Common myeloid progenitor, CD34-positive (primary cell): ENCODE results near the gene PIGZ.

Experiments
- CTCF ChIA-PET: fragments of 350-600 bp; sonication (Branson Sonifier 250); formaldehyde crosslinking; loops from one replicate; lab custom pipeline; 2021; ENCODE audit warnings: antibody characterized with exemption; lab: Charles Lee
- POLR2A ChIA-PET: fragments of 350-600 bp; sonication (Branson Sonifier 250); formaldehyde crosslinking; loops from one replicate; lab custom pipeline; 2021; ENCODE audit warnings: antibody characterized with exemption; lab: Charles Lee
- DNase-seq, 3 donors: peaks; one replicate each; pipeline versions ENCODE4 v3.0.0 to v3.0.0-alpha.2; 2013
- H3K27ac ChIP-seq, 2 experiments: 1 replicate in 1 of 2; 2 replicates in 1 of 2; pipeline ENCODE4 v1.7.0; 2013; ENCODE audit warnings: inconsistent platforms in 2 of 2, low read length in 2 of 2, mild to moderate bottlenecking in 2 of 2, low read depth in 1 of 2, moderate library complexity in 1 of 2; ENCODE audit not compliant: severe bottlenecking in 2 of 2, insufficient read depth in 1 of 2, poor library complexity in 1 of 2
- H3K27me3 ChIP-seq, 5 experiments: replicated peaks in 2 of 5; 1 replicate in 3 of 5; 2 replicates in 2 of 5; pipeline versions ENCODE4 v1.6.1 to v1.7.0; 2013; ENCODE audit warnings: low read length in 4 of 5, mild to moderate bottlenecking in 2 of 5, moderate library complexity in 2 of 5, inconsistent platforms in 1 of 5; ENCODE audit not compliant: insufficient read depth in 5 of 5, control insufficient read depth in 4 of 5
- H3K36me3 ChIP-seq, 4 experiments: 1 replicate in 2 of 4; 2 replicates in 2 of 4; pipeline versions ENCODE4 v1.6.1 to v1.7.0; 2013; ENCODE audit warnings: low read length in 3 of 4, control low read depth in 1 of 4, mild to moderate bottlenecking in 1 of 4; ENCODE audit not compliant: control insufficient read depth in 4 of 4, insufficient read depth in 4 of 4
- H3K4me1 ChIP-seq, 4 experiments: 1 replicate in 3 of 4; 2 replicates in 1 of 4; pipeline versions ENCODE4 v1.6.1 to v1.7.1; 2013; ENCODE audit warnings: low read length in 3 of 4, mild to moderate bottlenecking in 3 of 4, control low read depth in 1 of 4, inconsistent platforms in 1 of 4, moderate library complexity in 1 of 4; ENCODE audit not compliant: control insufficient read depth in 4 of 4, insufficient read depth in 4 of 4; ENCODE audit errors: control extremely low read depth in 1 of 4
- H3K4me3 ChIP-seq, 7 experiments: 1 replicate in 4 of 7; 2 replicates in 3 of 7; pipeline versions ENCODE4 v1.5.1 to v1.7.0; 2013; ENCODE audit warnings: mild to moderate bottlenecking in 7 of 7, low read length in 6 of 7, moderate library complexity in 6 of 7, inconsistent platforms in 2 of 7, low read depth in 2 of 7, control low read depth in 1 of 7; ENCODE audit not compliant: insufficient read depth in 4 of 7, control insufficient read depth in 1 of 7; ENCODE audit errors: extremely low read depth in 1 of 7
- H3K9me3 ChIP-seq, 5 experiments: 1 replicate in 4 of 5; 2 replicates in 1 of 5; pipeline versions ENCODE4 v1.6.1 to v1.7.1; 2013; ENCODE audit warnings: low read length in 4 of 5, mild to moderate bottlenecking in 2 of 5, inconsistent platforms in 1 of 5, low read depth in 1 of 5, moderate library complexity in 1 of 5; ENCODE audit not compliant: control insufficient read depth in 4 of 5, insufficient read depth in 2 of 5; ENCODE audit errors: control extremely low read depth in 1 of 5
- WGBS: methylation state at CpG from one replicate; pipeline ENCODE4 v1.1.5; 2013; ENCODE audit not compliant: insufficient coverage; 5-methylcytosine and 5-hydroxymethylcytosine counted together

The PIGZ gene

GRCh38 chr3:197006860-197007259, 38.2 kb upstream of the PIGZ start:
- H3K9me3 ChIP-seq: no peaks in the 10 kb centered on the region
- no peaks in the 10 kb centered on the region for H3K27me3 ChIP-seq
- H3K27ac ChIP-seq: no peak overlapping the region
- no peaks in the 10 kb centered on the region for H3K36me3 ChIP-seq
- no peak overlapping the region for H3K4me3 ChIP-seq
- 100% methylated on average over 2 of the region's 5 CpGs for WGBS
- ChIA-PET CTCF (interaction anchor here (0.9 to 6.0 kb wide), 3 partner anchors 14 to 810 kb away, joined by 3 to 56 read pairs (median 3); partner anchors contain the start of gene MELTF), POLR2A (interaction anchor here (0.6 kb wide), 1 partner anchor 11 kb away, joined by 5 read pairs; no protein-coding TSS in a partner anchor)
- peaks cover 0 to 14% (median 12%) of the 10 kb centered on the region in 4 experiments for H3K4me1 ChIP-seq
- no peak for DNase-seq

- Histone ChIP-seq H3K27ac (no peak overlapping the region), H3K4me1 (peaks cover 0 to 16% (median 13%) of the 10 kb centered on the region in 4 experiments), H3K27me3 (no peaks in the 10 kb centered on the region), H3K36me3 (no peaks in the 10 kb centered on the region), H3K9me3 (no peaks in the 10 kb centered on the region), H3K4me3 (no peak overlapping the region)
- ChIA-PET CTCF (interaction anchor here (0.9 to 6.0 kb wide), 3 partner anchors 13 to 809 kb away, joined by 3 to 56 read pairs (median 3); partner anchors contain the start of gene MELTF), POLR2A (interaction anchor here (0.6 kb wide), 1 partner anchor 11 kb away, joined by 5 read pairs; no protein-coding TSS in a partner anchor)
- no peak for DNase-seq
- WGBS: 100% methylated on average over 5 of the region's 11 CpGs
These were observed 37.8 kb upstream of the PIGZ start for GRCh38 chr3:197006446-197006845.

GRCh38 chr3:197003461-197004385, 35.1 kb upstream of the PIGZ start:
- DNase-seq: peak; percentile 13 to 51 (median 38)
- WGBS: 28% methylated on average over 48 of the region's 61 CpGs
- ChIA-PET POLR2A (no interaction called here), CTCF (interaction anchor here (0.7 to 6.0 kb wide), 7 partner anchors 18 to 183 kb away, joined by 3 to 56 read pairs (median 3); partner anchors contain the start of gene MELTF)
- Histone ChIP-seq H3K27ac (peak overlapping the region in 1 of 2 experiments; percentile 49), H3K9me3 (peaks cover 0 to 3% (median 0%) of the 10 kb centered on the region in 5 experiments), H3K4me3 (peak overlapping the region; percentile 34 to 78 (median 60)), H3K27me3 (no peaks in the 10 kb centered on the region), H3K36me3 (no peaks in the 10 kb centered on the region), H3K4me1 (peaks cover 0 to 16% (median 13%) of the 10 kb centered on the region in 4 experiments)

GRCh38 chr3:197002701-197003454, 34.2 kb upstream of the PIGZ start:
- H3K36me3 ChIP-seq: no peaks in the 10 kb centered on the region
- H3K4me1 ChIP-seq: peaks cover 0 to 16% (median 13%) of the 10 kb centered on the region in 4 experiments
- H3K27me3 ChIP-seq: no peaks in the 10 kb centered on the region
- WGBS: under 1% methylated on average over 98 of the region's 113 CpGs
- DNase-seq: peak; percentile 75 to 88 (median 84)
- ChIA-PET CTCF (interaction anchor here (0.7 to 6.0 kb wide), 12 partner anchors 11 to 185 kb away, joined by 3 to 56 read pairs (median 3); partner anchors contain the start of gene MELTF), POLR2A (no interaction called here)
- peak overlapping the region; percentile 9 to 78 (median 41) for H3K4me3 ChIP-seq
- H3K27ac ChIP-seq: no peak overlapping the region
- peaks cover 0 to 5% (median 0%) of the 10 kb centered on the region in 5 experiments for H3K9me3 ChIP-seq

DNA sequence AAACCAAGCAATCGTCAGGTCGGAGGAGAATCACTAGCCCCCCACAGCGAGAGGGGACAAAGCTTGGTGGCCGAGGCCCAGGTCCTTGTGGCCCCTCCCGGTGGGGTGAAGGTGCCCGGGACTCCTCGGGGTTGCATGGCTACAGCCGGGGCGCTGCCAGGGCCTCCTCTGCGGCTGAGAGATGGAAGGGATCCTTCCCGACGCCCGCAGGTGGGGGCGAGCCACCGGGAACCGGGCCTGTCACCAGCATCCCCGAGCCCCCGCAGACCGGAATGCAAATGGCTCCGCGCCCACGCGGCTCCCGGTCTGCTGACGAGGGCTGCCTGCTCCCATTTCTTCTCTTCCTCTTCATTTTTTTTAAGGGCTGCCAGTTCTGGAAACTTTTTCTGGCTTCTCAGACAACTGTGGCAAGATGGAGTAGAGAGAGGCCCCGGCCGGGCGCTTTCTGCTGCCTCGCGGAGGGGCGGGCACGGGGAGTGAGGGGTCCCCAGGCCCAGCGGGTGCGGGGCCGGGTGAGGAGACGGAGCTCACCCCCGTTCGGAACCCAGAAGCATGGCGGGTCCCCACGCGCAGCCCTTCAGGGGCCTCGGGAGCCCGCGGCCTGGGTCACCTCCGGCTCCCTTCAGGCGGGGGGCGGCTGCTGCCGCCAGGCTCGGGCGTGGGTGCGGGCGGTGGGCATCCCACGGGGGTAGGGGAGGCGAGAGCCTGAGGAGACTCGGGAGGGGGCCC, 33.5 kb upstream of the PIGZ start:
- Histone ChIP-seq H3K36me3 (no peaks in the 10 kb centered on the region), H3K27ac (no peak overlapping the region), H3K4me1 (peaks cover 0 to 16% (median 13%) of the 10 kb centered on the region in 4 experiments), H3K27me3 (no peaks in the 10 kb centered on the region), H3K9me3 (peaks cover 0 to 5% (median 0%) of the 10 kb centered on the region in 5 experiments), H3K4me3 (peak overlapping the region in 6 of 7 experiments; percentile 9 to 78 (median 50))
- CTCF ChIA-PET: interaction anchor here (1.0 to 6.0 kb wide), 8 partner anchors 10 to 186 kb away, joined by 3 to 56 read pairs (median 3); partner anchors contain the start of gene MELTF
- POLR2A ChIA-PET: no interaction called here
- DNase-seq: peak in 2 of 3 donors; percentile 12 to 56
- 27% methylated on average over 45 of the region's 55 CpGs for WGBS
